Sigmoid colon (tissue), 4 donors: ENCODE measurements around the gene LAMC1.

ENCODE experiments used
- CTCF ChIP-seq, 4 experiments: fragments of 450-650 bp in 3 of 4; fragments of 200-600 bp in 1 of 4; IDR thresholded peaks; one replicate each; pipeline ENCODE4 v1.5.1; 2016 to 2019; ENCODE audit warnings: antibody characterized with exemption in 4 of 4, mild to moderate bottlenecking in 3 of 4, moderate library complexity in 2 of 4
- EP300 ChIP-seq, 4 donors: sonication (generic); formaldehyde crosslinking; IDR thresholded peaks; one replicate each; pipeline ENCODE4 v1.6.1; 2017; ENCODE audit warnings: antibody characterized with exemption in 4 of 4
- POLR2A ChIP-seq, 2 donors: fragments of 450-650 bp; IDR thresholded peaks; one replicate each; pipeline ENCODE4 v1.6.1; 2016; ENCODE audit warnings: antibody characterized with exemption in 2 of 2, mild to moderate bottlenecking in 2 of 2, moderate library complexity in 2 of 2
- POLR2AphosphoS5 ChIP-seq, 4 donors: sonication (generic); formaldehyde crosslinking; IDR thresholded peaks; one replicate each; pipeline ENCODE4 v1.6.1; 2017; ENCODE audit warnings: antibody characterized with exemption in 4 of 4

DNA sequence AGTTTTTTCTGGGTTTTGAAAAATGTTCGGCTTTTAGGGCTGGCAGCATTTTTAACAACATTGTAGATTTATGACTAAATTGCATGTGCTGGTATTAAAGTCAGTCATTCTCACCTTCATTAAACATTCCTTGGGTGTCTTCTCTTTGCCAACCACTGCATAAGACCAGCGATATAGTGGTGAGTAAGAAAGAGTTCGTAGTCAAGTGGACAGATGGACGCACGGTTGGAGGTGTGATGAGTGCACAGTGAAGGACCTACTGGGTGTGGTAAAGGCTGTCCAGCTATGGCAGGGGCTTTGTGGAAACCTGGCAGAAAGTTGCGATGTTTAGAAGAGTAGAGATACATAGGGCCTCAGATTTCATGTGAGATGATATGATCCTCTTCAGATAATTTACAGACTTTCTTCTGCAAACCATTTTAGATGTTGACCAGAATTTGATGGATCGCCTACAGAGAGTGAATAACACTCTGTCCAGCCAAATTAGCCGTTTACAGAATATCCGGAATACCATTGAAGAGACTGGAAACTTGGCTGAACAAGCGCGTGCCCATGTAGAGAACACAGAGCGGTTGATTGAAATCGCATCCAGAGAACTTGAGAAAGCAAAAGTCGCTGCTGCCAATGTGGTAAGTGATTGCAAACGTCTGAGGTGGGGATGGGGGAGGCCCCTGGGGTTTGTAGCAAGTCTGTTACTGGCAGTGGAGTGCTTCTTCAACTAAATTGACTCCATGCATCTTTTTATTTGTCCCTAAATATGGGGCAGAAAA is 106.9 kb downstream of the LAMC1 start:
- TF ChIP-seq POLR2A (IDR thresholded peaks at IDR 0.05) (no peak), CTCF (IDR thresholded peaks at IDR 0.05) (no peak), POLR2AphosphoS5 (IDR thresholded peaks at IDR 0.05) (peak in 2 of 4 donors; percentile 52 to 56), EP300 (IDR thresholded peaks at IDR 0.05) (peak in 1 of 4 donors; percentile 11)
